B cell (primary cell): ENCODE measurements around the gene IP6K2. TPM values are rescaled to one million over a fixed set of nuclear protein-coding genes. Genes with fewer than 3 reads are reported as not detected.

Experiments
- ATAC-seq: fragments of 200-7000 bp; cut with Tn5 transposase; one replicate; pipeline ENCODE4 v1.10.0; 2021; ENCODE audit warnings: low read depth, mild to moderate bottlenecking, moderate number of reproducible peaks, moderate library complexity
- CTCF ChIA-PET: fragments of 350-600 bp; sonication (Branson Sonifier 250); formaldehyde crosslinking; loops from one replicate; lab custom pipeline; 2021; ENCODE audit warnings: antibody characterized with exemption, inconsistent platforms; lab: Charles Lee
- POLR2A ChIA-PET: fragments of 350-600 bp; sonication (Branson Sonifier 250); formaldehyde crosslinking; loops from one replicate; lab custom pipeline; 2021; ENCODE audit warnings: antibody characterized with exemption; lab: Charles Lee
- DNase-seq: peaks from one replicate; pipeline ENCODE4 v3.0.0; 2013
- H2AFZ ChIP-seq: 2 replicates; pipeline ENCODE4 v1.6.1; 2012; ENCODE audit warnings: mild to moderate bottlenecking, low read depth, low read length; ENCODE audit not compliant: insufficient read depth, poor library complexity, severe bottlenecking
- H3K27ac ChIP-seq, 2 donors: 1 replicate in 1 of 2; 2 replicates in 1 of 2; pipeline ENCODE4 v1.5.1; 2012 to 2013; ENCODE audit warnings: low read length in 2 of 2, mild to moderate bottlenecking in 2 of 2, moderate library complexity in 1 of 2
- H3K27me3 ChIP-seq, 4 experiments: fragments of 200-600 bp in 1 of 4; sonication (generic) in 1 of 4; replicated peaks in 1 of 4; 1 replicate in 2 of 4; 2 replicates in 2 of 4; pipeline versions ENCODE4 v1.6.1 to v1.7.0; 2013 to 2016; ENCODE audit warnings: low read length in 3 of 4, mild to moderate bottlenecking in 2 of 4, mixed read lengths in 1 of 4, moderate library complexity in 1 of 4; ENCODE audit not compliant: insufficient read depth in 4 of 4, control insufficient read depth in 3 of 4; ENCODE audit errors: control extremely low read depth in 1 of 4
- H3K36me3 ChIP-seq, 2 experiments: replicated peaks in 1 of 2; 1 replicate in 1 of 2; 2 replicates in 1 of 2; pipeline versions ENCODE4 v1.6.1 to v1.7.1; 2013; ENCODE audit warnings: low read length in 1 of 2; ENCODE audit not compliant: insufficient read depth in 2 of 2, control insufficient read depth in 1 of 2; ENCODE audit errors: control extremely low read depth in 1 of 2, extremely low read depth in 1 of 2
- H3K4me1 ChIP-seq, 2 donors: fragments of 200-600 bp in 1 of 2; sonication (generic) in 1 of 2; 1 replicate in 1 of 2; 2 replicates in 1 of 2; pipeline versions ENCODE4 v1.5.1 to v1.6.1; 2013 to 2017; ENCODE audit warnings: low read length in 2 of 2; ENCODE audit not compliant: control insufficient read depth in 2 of 2, insufficient read depth in 2 of 2
- H3K4me2 ChIP-seq: replicated peaks from 2 replicates; pipeline ENCODE3; 2012; ENCODE audit warnings: mild to moderate bottlenecking, low read depth, low read length; ENCODE audit not compliant: poor library complexity, severe bottlenecking
- H3K4me3 ChIP-seq, 5 experiments: fragments of 200-600 bp in 1 of 5; sonication (generic) in 1 of 5; 1 replicate in 3 of 5; 2 replicates in 2 of 5; pipeline versions ENCODE4 v1.5.1 to v1.7.0; 2011 to 2016; ENCODE audit warnings: low read length in 4 of 5, mild to moderate bottlenecking in 4 of 5, low read depth in 2 of 5, control low read depth in 1 of 5, moderate library complexity in 1 of 5; ENCODE audit not compliant: insufficient read depth in 1 of 5; ENCODE audit errors: control extremely low read depth in 1 of 5, extremely low read depth in 1 of 5
- H3K79me2 ChIP-seq: fragments of 200-600 bp; sonication (generic); one replicate; pipeline ENCODE4 v1.6.0; 2016; ENCODE audit warnings: low read length; ENCODE audit not compliant: control insufficient read depth, insufficient read depth
- H3K9ac ChIP-seq: fragments of 200-600 bp; sonication (generic); 2 replicates; pipeline ENCODE4 v1.6.1; 2017; ENCODE audit warnings: mild to moderate bottlenecking, low read length, moderate library complexity
- H3K9me3 ChIP-seq, 3 donors: one replicate each; pipeline versions ENCODE4 v1.6.1 to v1.7.1; 2013; ENCODE audit warnings: low read length in 2 of 3; ENCODE audit not compliant: control insufficient read depth in 2 of 3, insufficient read depth in 1 of 3; ENCODE audit errors: control extremely low read depth in 1 of 3
- H4K20me1 ChIP-seq: 2 replicates; pipeline ENCODE4 v1.6.0; 2012; ENCODE audit warnings: mild to moderate bottlenecking, low read length; ENCODE audit not compliant: insufficient read depth, control insufficient read depth, poor library complexity, severe bottlenecking
- H3K27ac Mint-ChIP-seq: one replicate; pipeline ENCODE4 v1.8.0; 2021; ENCODE audit warnings: mixed read lengths
- H3K27me3 Mint-ChIP-seq: one replicate; pipeline ENCODE4 v1.8.0; 2021; ENCODE audit warnings: mixed read lengths
- H3K4me1 Mint-ChIP-seq: one replicate; pipeline ENCODE4 v1.8.0; 2021; ENCODE audit warnings: mixed read lengths
- H3K4me3 Mint-ChIP-seq: one replicate; pipeline ENCODE4 v1.8.0; 2021; ENCODE audit warnings: mixed read lengths
- H3K9me3 Mint-ChIP-seq: one replicate; pipeline ENCODE4 v1.8.0; 2022; ENCODE audit warnings: mixed read lengths; ENCODE audit not compliant: insufficient read depth
- EZH2 ChIP-seq: IDR thresholded peaks from 2 replicates; pipeline ENCODE4 v1.6.1; 2012; ENCODE audit warnings: borderline replicate concordance, low read depth, mild to moderate bottlenecking, moderate library complexity, low read length; ENCODE audit not compliant: insufficient read depth, poor library complexity, severe bottlenecking
- WGBS: methylation state at CpG from one replicate; pipeline ENCODE4 v1.1.5; 2013; ENCODE audit warnings: missing lambda C conversion rate; ENCODE audit not compliant: insufficient coverage; 5-methylcytosine and 5-hydroxymethylcytosine counted together
- intact Hi-C: fragments of 100-400 bp; cut with micrococcal nuclease; formaldehyde crosslinking; loops from one replicate; pipeline ENCODE4 v1.10.0; 2022
- polyA plus RNA-seq: library from polyadenylated mRNA; depleted of rRNA; stranded (reverse); fragments of >200 nt; gene quantifications from 2 replicates; pipeline ENCODE4 v1.2.3, GENCODE V29; 2012
- total RNA-seq, 2 donors: library from RNA; stranded (reverse); fragments of 120-200 nt in 1 of 2; gene quantifications; 1 replicate in 1 of 2; 2 replicates in 1 of 2; pipeline versions ENCODE4 v1.2.3 to v1.2.4, GENCODE V29; 2013 to 2022
- TF ChIP-seq, protein P1 (sequence below): fragments of 200-600 bp; IDR thresholded peaks from one replicate; pipeline ENCODE4 v1.8.0; 2022; ENCODE audit warnings: antibody characterized with exemption, mild to moderate bottlenecking

Gene IP6K2
- total and polyA plus RNA-seq, 2 donors (not counting 1 experiment from before 2014, with no cell fraction given) = 132 to 140 TPM

DNA sequence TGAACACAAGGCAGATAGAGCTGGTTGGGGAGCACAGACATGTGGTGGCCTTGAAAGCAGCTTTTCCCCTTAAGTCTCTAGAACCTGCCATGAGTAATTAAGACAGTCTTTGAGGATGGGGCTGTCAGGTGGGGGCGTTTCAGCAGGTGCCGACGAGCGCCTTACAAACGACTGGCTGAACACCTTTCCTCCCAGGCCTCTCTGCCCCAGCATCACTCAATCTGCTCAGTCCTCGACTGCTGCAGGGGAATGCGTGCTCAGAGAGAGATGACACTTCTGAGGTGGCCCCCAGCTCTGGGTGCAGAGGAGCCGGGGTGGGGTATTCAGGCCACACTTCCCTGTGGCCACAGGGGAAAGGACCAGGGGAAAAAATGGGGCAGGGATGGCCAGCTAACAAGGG lies 23.2 kb downstream of the IP6K2 start:
- no peak overlapping the region for H2AFZ ChIP-seq
- H3K79me2 ChIP-seq = peaks cover 45% of the 10 kb centered on the region
- DNase-seq = no peak
- H3K36me3 ChIP-seq = peaks cover 15 to 72% of the 10 kb centered on the region in 2 experiments
- ChIA-PET POLR2A (no interaction called here), CTCF (no interaction called here)
- intact Hi-C loops = no loop called here
- H3K9me3 ChIP-seq = no peaks in the 10 kb centered on the region
- H3K27ac Mint-ChIP-seq = no peak overlapping the region
- no peaks in the 10 kb centered on the region for H3K27me3 Mint-ChIP-seq
- TF ChIP-seq EZH2 = no peak
- TF ChIP-seq, protein P1, sequence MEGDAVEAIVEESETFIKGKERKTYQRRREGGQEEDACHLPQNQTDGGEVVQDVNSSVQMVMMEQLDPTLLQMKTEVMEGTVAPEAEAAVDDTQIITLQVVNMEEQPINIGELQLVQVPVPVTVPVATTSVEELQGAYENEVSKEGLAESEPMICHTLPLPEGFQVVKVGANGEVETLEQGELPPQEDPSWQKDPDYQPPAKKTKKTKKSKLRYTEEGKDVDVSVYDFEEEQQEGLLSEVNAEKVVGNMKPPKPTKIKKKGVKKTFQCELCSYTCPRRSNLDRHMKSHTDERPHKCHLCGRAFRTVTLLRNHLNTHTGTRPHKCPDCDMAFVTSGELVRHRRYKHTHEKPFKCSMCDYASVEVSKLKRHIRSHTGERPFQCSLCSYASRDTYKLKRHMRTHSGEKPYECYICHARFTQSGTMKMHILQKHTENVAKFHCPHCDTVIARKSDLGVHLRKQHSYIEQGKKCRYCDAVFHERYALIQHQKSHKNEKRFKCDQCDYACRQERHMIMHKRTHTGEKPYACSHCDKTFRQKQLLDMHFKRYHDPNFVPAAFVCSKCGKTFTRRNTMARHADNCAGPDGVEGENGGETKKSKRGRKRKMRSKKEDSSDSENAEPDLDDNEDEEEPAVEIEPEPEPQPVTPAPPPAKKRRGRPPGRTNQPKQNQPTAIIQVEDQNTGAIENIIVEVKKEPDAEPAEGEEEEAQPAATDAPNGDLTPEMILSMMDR = no peak
- H3K27ac ChIP-seq = no peak overlapping the region
- no peak overlapping the region for H3K4me3 Mint-ChIP-seq
- peaks cover 77% of the 10 kb centered on the region for H4K20me1 ChIP-seq
- no peak overlapping the region for H3K9ac ChIP-seq
- H3K4me2 ChIP-seq = no peak overlapping the region
- peaks cover 9% of the 10 kb centered on the region for H3K4me1 Mint-ChIP-seq
- 95% methylated on average over 6 of the region's 8 CpGs for WGBS
- no peak for ATAC-seq
- no peaks in the 10 kb centered on the region for H3K27me3 ChIP-seq
- H3K9me3 Mint-ChIP-seq = no peaks in the 10 kb centered on the region
- no peaks in the 10 kb centered on the region for H3K4me1 ChIP-seq
- no peak overlapping the region for H3K4me3 ChIP-seq

- intact Hi-C loops = no loop called here
- CTCF ChIA-PET = no interaction called here
- Histone ChIP-seq H3K9me3 (no peaks in the 10 kb centered on the region), H4K20me1 (peaks cover 64% of the 10 kb centered on the region), H3K4me2 (no peak overlapping the region), H3K27ac (no peak overlapping the region), H3K9ac (no peak overlapping the region), H3K36me3 (peaks cover 11 to 75% of the 10 kb centered on the region in 2 experiments), H3K27me3 (no peaks in the 10 kb centered on the region), H3K4me1 (no peaks in the 10 kb centered on the region), H3K4me3 (no peak overlapping the region), H3K79me2 (peaks cover 32% of the 10 kb centered on the region), H2AFZ (no peak overlapping the region)
- no peak overlapping the region for H3K27ac Mint-ChIP-seq
- H3K27me3 Mint-ChIP-seq = no peaks in the 10 kb centered on the region
- no peak overlapping the region for H3K4me3 Mint-ChIP-seq
- ATAC-seq (no peak), DNase-seq (no peak)
- H3K9me3 Mint-ChIP-seq = no peaks in the 10 kb centered on the region
- peaks cover 7% of the 10 kb centered on the region for H3K4me1 Mint-ChIP-seq
- POLR2A ChIA-PET = no interaction called here
- TF ChIP-seq EZH2 = no peak
- TF ChIP-seq, protein P1 = no peak
Measured at GRCh38 chr3:48692551-48692950, 24.5 kb downstream of the IP6K2 start.
